Suprapubic skin (tissue), 4 donors: ENCODE data around the gene FOXP4.

ENCODE experiments used
- EP300 ChIP-seq: sonication (generic); formaldehyde crosslinking; IDR thresholded peaks from one replicate; pipeline ENCODE4 v1.6.1; 2017; ENCODE audit warnings: antibody characterized with exemption
- POLR2A ChIP-seq, 2 donors: fragments of 450-650 bp; IDR thresholded peaks; one replicate each; pipeline ENCODE4 v1.6.1; 2017; ENCODE audit warnings: antibody characterized with exemption in 2 of 2, mild to moderate bottlenecking in 2 of 2, moderate library complexity in 2 of 2
- POLR2AphosphoS5 ChIP-seq, 3 donors: sonication (generic); formaldehyde crosslinking; IDR thresholded peaks; one replicate each; pipeline ENCODE4 v1.6.1; 2017; ENCODE audit warnings: antibody characterized with exemption in 3 of 3
- TF ChIP-seq, protein P1 (sequence below), 2 donors: fragments of 200-600 bp in 1 of 2; fragments of 450-650 bp in 1 of 2; sonication (generic) in 1 of 2; IDR thresholded peaks; one replicate each; pipeline ENCODE4 v1.5.1; 2016 to 2019; ENCODE audit warnings: antibody characterized with exemption in 2 of 2, mild to moderate bottlenecking in 1 of 2, moderate library complexity in 1 of 2

DNA sequence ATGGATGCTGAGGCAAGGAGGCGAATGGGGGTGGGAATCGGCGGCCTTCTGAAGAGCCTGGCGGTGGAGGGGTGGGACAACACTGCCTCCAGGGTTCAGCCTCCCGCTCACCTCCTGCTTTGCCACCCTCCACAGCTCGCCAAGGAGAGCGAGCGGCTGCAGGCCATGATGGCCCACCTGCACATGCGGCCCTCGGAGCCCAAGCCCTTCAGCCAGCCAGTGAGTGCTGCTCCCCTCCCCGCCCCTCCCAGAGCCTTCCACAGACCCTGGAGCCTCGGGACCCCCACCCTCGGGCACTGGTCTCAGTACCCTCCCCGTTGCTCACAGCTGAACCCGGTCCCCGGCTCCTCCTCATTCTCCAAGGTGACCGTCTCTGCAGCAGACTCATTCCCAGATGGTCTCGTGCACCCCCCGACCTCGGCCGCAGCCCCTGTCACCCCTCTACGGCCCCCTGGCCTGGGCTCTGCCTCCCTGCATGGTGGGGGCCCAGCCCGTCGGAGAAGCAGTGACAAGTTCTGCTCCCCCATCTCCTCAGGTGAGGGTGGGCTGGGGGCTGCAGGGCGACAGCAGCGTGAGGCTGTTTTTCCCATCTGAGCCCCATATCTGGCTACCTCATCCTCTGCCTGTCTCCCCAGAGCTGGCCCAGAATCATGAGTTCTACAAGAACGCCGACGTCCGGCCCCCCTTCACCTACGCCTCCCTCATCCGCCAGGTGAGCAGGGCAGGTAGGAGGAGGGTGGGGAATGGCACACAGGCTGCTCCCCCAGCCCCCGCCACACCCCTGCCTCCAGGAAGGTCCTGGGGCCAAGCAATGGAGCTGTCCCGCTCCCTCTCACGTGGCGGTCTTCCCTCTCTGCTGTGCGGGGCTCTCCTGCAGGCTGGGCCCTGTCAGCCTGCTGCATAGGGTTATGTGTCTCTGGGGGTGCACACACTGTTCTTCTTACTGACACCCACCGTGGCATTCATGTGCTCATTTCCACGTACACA lies 43.7 kb downstream of the FOXP4 start:
- no peak for TF ChIP-seq POLR2AphosphoS5 (IDR thresholded peaks at IDR 0.05)
- no peak for TF ChIP-seq POLR2A (IDR thresholded peaks at IDR 0.05)
- TF ChIP-seq, protein P1, sequence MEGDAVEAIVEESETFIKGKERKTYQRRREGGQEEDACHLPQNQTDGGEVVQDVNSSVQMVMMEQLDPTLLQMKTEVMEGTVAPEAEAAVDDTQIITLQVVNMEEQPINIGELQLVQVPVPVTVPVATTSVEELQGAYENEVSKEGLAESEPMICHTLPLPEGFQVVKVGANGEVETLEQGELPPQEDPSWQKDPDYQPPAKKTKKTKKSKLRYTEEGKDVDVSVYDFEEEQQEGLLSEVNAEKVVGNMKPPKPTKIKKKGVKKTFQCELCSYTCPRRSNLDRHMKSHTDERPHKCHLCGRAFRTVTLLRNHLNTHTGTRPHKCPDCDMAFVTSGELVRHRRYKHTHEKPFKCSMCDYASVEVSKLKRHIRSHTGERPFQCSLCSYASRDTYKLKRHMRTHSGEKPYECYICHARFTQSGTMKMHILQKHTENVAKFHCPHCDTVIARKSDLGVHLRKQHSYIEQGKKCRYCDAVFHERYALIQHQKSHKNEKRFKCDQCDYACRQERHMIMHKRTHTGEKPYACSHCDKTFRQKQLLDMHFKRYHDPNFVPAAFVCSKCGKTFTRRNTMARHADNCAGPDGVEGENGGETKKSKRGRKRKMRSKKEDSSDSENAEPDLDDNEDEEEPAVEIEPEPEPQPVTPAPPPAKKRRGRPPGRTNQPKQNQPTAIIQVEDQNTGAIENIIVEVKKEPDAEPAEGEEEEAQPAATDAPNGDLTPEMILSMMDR (IDR thresholded peaks at IDR 0.05): no peak
- TF ChIP-seq EP300: no peak
